Measurements from ENCODE around the gene MAP3K20. TPM values are rescaled to one million over a fixed set of nuclear protein-coding genes. Genes with fewer than 3 reads are reported as not detected.

MAP3K20 gene
- total and polyA plus RNA-seq, 2 donors from 2014 or later: 3.9 to 25.6 TPM

DNA sequence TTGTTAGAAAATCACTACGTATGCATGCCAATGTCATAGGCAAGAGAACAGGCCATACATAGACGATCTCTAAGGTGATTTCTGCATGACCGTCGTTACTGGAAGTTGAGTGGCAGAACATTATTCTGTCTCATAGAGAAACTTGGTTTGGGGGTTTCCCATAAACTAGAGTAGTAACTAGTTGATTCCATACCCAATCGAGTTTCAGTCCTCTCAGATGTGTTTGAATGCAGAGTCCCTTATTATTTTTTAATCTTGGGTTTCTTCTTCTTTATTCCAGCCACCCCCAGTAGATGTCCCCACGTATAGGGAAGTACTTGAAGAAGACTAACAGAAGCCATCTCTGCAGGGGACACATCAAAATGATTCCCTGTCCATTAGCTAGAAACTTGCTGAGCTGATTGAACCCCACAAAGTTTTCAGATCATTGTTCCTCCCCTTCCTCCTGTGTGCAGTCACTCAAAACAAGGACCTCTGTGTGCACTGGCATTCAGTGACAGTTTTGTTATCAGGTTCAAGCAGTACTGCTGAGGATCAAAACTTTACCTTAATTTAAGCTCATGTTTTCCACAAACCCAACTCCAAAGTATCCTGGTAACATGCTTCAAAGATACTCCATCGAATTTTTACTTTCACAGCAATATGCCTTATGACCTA lies 210.6 kb downstream of the MAP3K20 start:
- no peaks in the 10 kb centered on the region for H3K9me3 ChIP-seq (ENCODE audit: control insufficient read depth in 2 of 3, insufficient read depth in 1 of 3, low read length in 3 of 3)
- H3K27me3 ChIP-seq (ENCODE audit: control insufficient read depth, insufficient read depth, low read length): no peaks in the 10 kb centered on the region
- intact Hi-C loops (cut with DNase I): no loop called here
- TF ChIP-seq, protein P1, sequence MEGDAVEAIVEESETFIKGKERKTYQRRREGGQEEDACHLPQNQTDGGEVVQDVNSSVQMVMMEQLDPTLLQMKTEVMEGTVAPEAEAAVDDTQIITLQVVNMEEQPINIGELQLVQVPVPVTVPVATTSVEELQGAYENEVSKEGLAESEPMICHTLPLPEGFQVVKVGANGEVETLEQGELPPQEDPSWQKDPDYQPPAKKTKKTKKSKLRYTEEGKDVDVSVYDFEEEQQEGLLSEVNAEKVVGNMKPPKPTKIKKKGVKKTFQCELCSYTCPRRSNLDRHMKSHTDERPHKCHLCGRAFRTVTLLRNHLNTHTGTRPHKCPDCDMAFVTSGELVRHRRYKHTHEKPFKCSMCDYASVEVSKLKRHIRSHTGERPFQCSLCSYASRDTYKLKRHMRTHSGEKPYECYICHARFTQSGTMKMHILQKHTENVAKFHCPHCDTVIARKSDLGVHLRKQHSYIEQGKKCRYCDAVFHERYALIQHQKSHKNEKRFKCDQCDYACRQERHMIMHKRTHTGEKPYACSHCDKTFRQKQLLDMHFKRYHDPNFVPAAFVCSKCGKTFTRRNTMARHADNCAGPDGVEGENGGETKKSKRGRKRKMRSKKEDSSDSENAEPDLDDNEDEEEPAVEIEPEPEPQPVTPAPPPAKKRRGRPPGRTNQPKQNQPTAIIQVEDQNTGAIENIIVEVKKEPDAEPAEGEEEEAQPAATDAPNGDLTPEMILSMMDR (IDR thresholded peaks at IDR 0.05; ENCODE audit: borderline replicate concordance, extremely low read depth, insufficient read depth): no peak
- H3K9ac ChIP-seq (ENCODE audit: low read length in 3 of 3): no peak overlapping the region
- DNase-seq (no peak), FAIRE-seq (no peak)
- no peak overlapping the region for H3K27ac ChIP-seq (ENCODE audit: low read depth in 2 of 2, low read length in 2 of 2)
- no peaks in the 10 kb centered on the region for H3K4me1 ChIP-seq (ENCODE audit: control insufficient read depth in 2 of 3, insufficient read depth in 2 of 3, low read depth in 1 of 3, low read length in 3 of 3)
- H3K4me3 ChIP-seq (ENCODE audit: low read length in 3 of 3): no peak overlapping the region
- no peaks in the 10 kb centered on the region for H3K36me3 ChIP-seq (ENCODE audit: control insufficient read depth in 2 of 3, insufficient read depth in 3 of 3, low read length in 3 of 3)

DNA sequence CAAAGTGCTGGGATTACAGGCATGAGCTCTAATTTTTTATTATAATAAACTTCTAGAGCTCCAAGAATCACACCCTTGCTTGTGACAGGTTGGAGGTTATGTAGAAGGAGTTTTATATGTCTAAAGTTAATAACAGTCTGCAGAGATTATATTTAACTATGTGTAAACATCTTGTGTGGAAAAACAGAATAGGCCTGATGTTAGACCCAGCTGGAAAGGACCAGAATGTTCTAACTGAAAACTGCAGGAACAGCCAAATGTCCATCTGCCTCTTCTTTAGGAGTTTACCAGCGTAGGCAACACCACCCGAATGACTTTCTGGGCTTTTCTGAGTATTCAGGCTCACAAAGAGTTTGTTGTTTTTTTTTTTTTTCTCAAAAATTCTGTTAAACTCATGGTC lies 211.9 kb downstream of the MAP3K20 start:
- Histone ChIP-seq H3K36me3 (ENCODE audit: control insufficient read depth in 2 of 3, insufficient read depth in 3 of 3, low read length in 3 of 3) (no peaks in the 10 kb centered on the region), H3K4me1 (ENCODE audit: control insufficient read depth in 2 of 3, insufficient read depth in 2 of 3, low read depth in 1 of 3, low read length in 3 of 3) (no peaks in the 10 kb centered on the region), H3K9ac (ENCODE audit: low read length in 3 of 3) (no peak overlapping the region), H3K27ac (ENCODE audit: low read depth in 2 of 2, low read length in 2 of 2) (no peak overlapping the region), H3K27me3 (ENCODE audit: control insufficient read depth, insufficient read depth, low read length) (no peaks in the 10 kb centered on the region), H3K4me3 (ENCODE audit: low read length in 3 of 3) (no peak overlapping the region), H3K9me3 (ENCODE audit: control insufficient read depth in 2 of 3, insufficient read depth in 1 of 3, low read length in 3 of 3) (no peaks in the 10 kb centered on the region)
- intact Hi-C loops (cut with DNase I): no loop called here
- TF ChIP-seq, protein P1 (IDR thresholded peaks at IDR 0.05; ENCODE audit: borderline replicate concordance, extremely low read depth, insufficient read depth): no peak
- no peak for DNase-seq
- FAIRE-seq: no peak

DNA sequence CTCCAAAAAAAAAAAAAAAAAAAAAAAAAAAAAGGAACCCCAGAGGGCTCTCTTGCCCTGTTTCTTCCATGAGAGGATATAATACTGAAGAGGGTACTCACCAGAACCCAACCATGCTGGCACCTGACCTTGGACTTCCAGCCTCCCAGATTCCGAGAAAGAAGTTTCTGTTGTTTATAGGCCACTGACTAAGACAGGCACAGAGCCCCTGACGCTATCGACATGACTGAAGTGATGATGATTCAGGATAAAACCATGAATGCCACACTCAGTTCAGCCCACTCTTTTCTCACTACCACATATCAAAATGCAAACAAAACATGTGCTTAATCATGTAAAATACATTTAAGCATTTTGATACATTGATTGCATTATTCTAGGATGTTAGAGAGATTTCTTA lies 212.9 kb downstream of the MAP3K20 start:
- TF ChIP-seq, protein P1 (IDR thresholded peaks at IDR 0.05; ENCODE audit: borderline replicate concordance, extremely low read depth, insufficient read depth): no peak
- H3K4me1 ChIP-seq (ENCODE audit: control insufficient read depth in 2 of 3, insufficient read depth in 2 of 3, low read depth in 1 of 3, low read length in 3 of 3): no peaks in the 10 kb centered on the region
- FAIRE-seq (no peak), DNase-seq (no peak)
- no peak overlapping the region for H3K27ac ChIP-seq (ENCODE audit: low read depth in 2 of 2, low read length in 2 of 2)
- intact Hi-C loops (cut with DNase I): no loop called here
- no peaks in the 10 kb centered on the region for H3K36me3 ChIP-seq (ENCODE audit: control insufficient read depth in 2 of 3, insufficient read depth in 3 of 3, low read length in 3 of 3)
- no peak overlapping the region for H3K4me3 ChIP-seq (ENCODE audit: low read length in 3 of 3)
- H3K27me3 ChIP-seq (ENCODE audit: control insufficient read depth, insufficient read depth, low read length): no peaks in the 10 kb centered on the region
- H3K9me3 ChIP-seq (ENCODE audit: control insufficient read depth in 2 of 3, insufficient read depth in 1 of 3, low read length in 3 of 3): no peaks in the 10 kb centered on the region
- H3K9ac ChIP-seq (ENCODE audit: low read length in 3 of 3): no peak overlapping the region

DNA sequence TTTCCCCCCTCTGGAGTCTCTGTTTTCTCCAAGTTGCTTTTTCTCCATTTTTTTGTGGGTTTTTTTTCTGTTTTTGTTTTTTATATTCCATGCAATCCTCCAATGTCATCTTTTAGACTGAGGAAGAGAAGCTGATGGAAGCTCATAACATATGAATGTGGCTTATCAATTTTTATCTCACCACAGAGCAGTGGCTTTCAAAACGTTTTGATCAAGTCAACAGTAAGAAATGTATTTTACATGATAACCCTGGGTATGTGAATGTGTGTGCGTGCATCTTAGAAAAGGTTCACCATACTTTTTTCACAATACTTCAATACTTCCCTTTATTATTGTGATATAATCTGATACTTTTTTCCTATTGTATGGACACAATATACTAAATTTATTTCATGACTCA lies 214.4 kb downstream of the MAP3K20 start:
- H3K9ac ChIP-seq (ENCODE audit: low read length in 3 of 3): no peak overlapping the region
- H3K9me3 ChIP-seq (ENCODE audit: control insufficient read depth in 2 of 3, insufficient read depth in 1 of 3, low read length in 3 of 3): no peaks in the 10 kb centered on the region
- no peak for FAIRE-seq
- no peak for DNase-seq
- H3K27me3 ChIP-seq (ENCODE audit: control insufficient read depth, insufficient read depth, low read length): no peaks in the 10 kb centered on the region
- H3K4me1 ChIP-seq (ENCODE audit: control insufficient read depth in 2 of 3, insufficient read depth in 2 of 3, low read depth in 1 of 3, low read length in 3 of 3): no peaks in the 10 kb centered on the region
- TF ChIP-seq, protein P1 (IDR thresholded peaks at IDR 0.05; ENCODE audit: borderline replicate concordance, extremely low read depth, insufficient read depth): no peak
- no peak overlapping the region for H3K27ac ChIP-seq (ENCODE audit: low read depth in 2 of 2, low read length in 2 of 2)
- H3K36me3 ChIP-seq (ENCODE audit: control insufficient read depth in 2 of 3, insufficient read depth in 3 of 3, low read length in 3 of 3): no peaks in the 10 kb centered on the region
- no peak overlapping the region for H3K4me3 ChIP-seq (ENCODE audit: low read length in 3 of 3)
- intact Hi-C loops (cut with DNase I): no loop called here

Data from kidney (tissue), 14 donors.